NT2/D1 (cell line): ENCODE data around the gene CLEC3B.

Experiments
- SUZ12 ChIP-seq: IDR thresholded peaks from 2 replicates; pipeline ENCODE4 v1.6.1; 2011; ENCODE audit not compliant: insufficient read length, insufficient read depth; ENCODE audit errors: extremely low read depth
- YY1 ChIP-seq: IDR thresholded peaks from 2 replicates; pipeline ENCODE4 v1.6.1; 2011; ENCODE audit not compliant: insufficient read length, insufficient read depth
- ZNF274 ChIP-seq: IDR thresholded peaks from 2 replicates; pipeline ENCODE4 v1.6.1; 2011; ENCODE audit warnings: mild to moderate bottlenecking, low read depth, low read length

DNA sequence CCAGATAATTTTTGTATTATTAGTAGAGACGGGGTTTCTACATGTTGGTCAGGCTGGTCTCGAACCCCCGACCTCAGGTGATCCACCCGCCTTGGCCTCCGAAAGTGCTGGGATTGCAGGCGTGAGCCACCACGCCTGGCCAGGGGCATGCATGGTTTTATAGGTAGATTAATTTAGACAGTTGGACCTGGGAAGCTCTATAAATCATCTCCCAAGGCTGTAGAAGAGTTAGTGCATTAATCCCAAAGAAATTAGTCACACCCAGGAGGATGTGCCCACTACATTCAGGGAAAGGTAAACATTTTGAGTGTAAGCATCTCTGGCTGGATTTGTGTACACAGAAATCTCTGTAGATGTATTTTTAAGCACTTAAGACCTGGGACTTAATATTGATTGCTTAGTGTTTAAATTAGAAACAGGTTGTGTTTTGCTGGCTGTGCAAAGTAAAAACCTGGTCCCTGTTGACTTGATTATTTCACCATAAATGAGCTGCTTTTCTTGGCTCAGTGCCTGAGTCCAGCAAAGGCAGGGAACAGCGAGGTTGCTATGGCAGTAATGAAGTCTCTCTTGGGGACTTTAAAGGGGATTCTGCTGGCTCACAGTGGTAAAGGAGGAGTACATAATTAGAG lies 30.8 kb upstream of the CLEC3B start:
- TF ChIP-seq SUZ12 = no peak
- no peak for TF ChIP-seq YY1
- no peak for TF ChIP-seq ZNF274
